NCI-H2196 treated with DMSO at 0.1 percent for 48 hours (cell line): ENCODE measurements around the gene JAG1.

Experiments used
- DNase-seq: peaks from one replicate; lab custom pipeline; 2025; ENCODE audit not compliant: unreplicated experiment; lab: John Stamatoyannopoulos, UW

JAG1 gene

DNA sequence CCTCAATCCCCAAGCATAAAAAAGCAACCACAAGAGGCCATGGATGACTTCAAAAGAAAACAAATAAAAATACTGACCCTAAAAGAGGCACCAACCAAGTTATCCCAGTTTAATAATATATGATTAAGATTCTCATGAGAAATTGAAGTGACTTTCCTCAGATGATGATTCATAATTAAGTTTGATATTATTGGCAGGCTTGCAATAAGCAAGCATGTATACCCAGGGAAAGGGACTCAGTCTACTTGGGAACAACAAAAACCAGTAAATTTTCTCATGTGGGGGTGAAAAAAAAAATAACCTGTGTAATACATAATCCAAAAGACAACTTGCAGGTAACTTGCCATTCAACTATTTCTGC, 19.6 kb downstream of the JAG1 start:
- DNase-seq = no peak

DNA sequence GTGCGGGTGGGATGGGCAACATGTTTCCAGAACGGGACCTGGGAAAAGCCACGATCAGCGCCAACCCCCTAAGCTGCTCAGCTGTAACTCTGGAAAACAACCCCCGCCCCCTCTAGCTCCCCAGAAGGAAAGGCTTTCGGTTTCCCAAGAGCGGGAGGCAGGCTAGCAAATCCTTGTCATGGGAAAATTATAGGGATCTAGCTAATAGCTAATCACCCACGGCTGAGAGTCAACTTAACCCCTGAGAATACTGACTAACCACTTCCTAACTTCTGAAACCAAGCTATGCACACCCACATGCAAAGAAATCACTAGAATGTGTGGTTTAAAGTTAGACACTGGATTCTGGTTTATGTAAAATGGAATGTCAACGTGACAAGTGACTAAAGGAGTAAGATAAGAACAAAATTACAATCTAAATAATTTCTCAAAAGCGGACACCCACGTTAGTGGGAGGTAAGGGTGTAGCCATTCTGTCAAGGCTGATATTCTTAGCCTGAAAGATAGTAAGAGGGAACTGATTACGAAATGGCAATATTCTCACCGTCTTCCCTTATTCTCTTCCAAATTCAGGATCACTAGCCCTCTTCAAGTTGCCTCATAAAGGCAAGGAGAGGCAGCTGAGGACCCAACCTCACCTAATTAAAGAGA, 20.1 kb downstream of the JAG1 start:
- no peak for DNase-seq

DNA sequence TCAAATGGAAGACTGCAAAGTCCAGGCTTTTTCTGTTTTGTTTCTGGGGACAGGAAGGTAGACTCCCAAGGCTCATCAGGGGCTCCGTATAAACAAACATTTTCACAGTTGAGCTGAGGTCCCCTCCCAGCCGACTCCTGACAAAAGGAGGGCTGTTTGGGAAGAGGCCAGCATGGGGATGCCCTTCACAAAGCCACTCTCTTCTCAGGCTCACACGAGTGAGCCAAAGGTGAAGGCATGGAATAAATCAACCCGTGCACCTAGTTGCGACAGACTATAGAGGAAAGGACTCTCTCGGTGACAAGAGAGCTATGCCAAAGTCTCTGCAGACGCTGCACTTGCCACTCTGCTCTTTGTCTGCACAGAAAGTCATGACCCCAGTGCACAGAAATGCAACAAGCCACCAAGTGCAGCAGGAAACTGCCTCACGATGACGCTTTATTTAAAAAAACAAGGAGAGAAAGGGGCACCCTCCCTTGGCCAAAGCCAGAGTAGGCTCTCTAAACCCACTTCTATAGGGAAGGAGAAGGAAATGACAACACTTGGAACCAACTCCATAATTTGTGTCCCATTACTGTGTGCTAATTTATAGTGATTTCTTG, 21.0 kb downstream of the JAG1 start:
- no peak for DNase-seq

DNA sequence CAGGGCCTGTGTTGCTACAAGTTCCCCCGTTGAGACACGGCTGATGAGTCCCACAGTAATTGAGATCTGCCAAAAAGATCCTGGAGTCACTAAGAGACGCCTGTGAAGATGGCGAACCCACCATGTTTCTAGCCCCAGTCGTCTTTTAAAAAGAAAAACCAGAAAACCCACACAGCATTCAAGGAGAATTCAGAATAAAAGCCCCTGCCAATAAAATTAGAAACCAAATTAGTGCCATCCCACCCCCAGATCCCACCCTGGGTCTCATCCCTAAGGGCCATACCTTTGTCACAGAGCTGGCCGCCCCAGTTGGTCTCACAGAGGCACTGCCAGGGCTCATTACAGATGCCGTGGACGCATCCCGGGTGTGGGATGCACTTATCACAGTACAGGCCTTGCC, 21.6 kb downstream of the JAG1 start:
- DNase-seq = no peak

DNA sequence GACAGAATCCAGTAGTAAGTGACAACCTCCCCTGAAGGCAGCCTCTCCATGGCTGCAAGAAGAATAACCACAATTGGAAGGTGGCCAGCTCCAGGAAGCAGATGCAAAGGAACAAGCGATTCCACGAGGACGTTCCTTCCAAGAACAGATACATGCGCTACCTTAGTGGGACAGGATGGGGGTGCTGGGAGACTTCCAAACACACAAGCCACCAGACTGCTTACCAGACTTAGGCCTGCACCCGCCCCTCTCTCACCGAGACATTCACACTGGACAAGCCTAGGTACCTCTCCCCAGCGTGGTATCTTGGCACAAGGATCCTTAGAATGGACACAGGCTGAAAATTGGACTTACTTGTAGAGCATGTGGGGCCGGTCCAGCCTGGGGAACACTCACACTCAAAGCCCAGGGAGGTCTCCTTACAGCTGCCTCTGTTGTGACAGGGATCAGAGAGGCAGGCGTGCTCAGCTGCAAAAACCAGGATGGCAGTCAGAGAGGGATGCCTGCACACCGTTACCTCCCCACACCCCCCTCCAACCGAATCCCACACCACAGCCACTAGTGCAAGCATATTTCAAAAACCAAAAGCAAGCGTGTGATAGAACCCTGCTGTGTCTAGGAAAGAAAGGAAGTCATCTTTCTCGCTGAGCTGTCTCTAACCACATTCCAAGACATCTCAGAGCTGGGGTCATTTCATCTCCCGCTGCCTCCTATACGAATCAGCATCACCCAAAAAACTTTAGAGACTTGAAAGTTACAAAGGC, 22.4 kb downstream of the JAG1 start:
- DNase-seq = no peak

DNA sequence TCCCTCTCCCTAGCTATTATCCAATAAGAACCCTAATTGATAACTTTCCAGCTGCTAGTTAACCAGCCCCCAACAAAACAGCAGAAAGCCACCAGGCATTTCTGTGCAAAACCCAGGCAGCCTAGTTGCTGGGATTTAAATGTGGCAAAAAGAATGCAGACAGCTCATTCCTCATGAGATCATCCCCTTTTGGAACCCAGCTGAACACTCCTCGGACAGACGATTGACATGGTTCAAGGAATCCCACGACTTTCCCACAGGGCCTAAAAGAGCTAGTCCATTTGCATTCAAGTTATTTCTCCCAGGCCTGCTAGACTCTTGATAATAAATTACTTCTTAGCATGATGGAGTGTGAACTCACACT, 24.0 kb downstream of the JAG1 start:
- no peak for DNase-seq

DNA sequence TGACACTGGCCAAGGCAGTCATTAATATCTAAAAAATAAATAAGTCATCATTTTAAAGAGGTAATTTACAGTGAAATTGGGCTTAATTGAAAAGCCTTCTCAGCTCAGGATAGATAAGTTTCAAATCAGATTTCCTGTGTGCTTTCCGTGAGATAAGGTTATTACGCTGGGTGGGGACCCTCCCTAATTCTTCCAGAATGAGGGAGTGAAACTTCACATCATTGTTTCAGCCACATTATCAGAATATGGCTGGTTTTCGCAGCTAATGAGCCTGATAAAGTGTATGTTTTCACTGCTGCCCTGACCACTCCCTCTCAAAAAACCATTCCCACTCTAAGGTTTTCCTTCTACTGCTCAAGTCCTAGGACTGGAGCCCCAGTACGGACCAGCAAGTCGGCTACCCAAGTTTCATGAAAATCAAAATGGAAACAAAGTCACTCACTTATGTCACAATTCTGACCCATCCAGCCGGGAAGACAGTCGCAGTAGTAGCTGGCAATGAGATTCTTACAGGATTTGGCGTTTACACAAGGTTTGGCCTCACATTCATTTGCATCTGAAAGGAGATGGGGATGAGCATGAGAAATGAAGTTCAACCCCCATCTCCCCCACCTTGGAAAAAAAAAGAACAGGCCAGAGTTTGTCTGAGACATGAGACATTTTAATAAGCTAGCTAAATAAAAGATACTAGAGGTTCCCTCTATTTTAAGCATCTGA, 24.6 kb downstream of the JAG1 start:
- DNase-seq = no peak

DNA sequence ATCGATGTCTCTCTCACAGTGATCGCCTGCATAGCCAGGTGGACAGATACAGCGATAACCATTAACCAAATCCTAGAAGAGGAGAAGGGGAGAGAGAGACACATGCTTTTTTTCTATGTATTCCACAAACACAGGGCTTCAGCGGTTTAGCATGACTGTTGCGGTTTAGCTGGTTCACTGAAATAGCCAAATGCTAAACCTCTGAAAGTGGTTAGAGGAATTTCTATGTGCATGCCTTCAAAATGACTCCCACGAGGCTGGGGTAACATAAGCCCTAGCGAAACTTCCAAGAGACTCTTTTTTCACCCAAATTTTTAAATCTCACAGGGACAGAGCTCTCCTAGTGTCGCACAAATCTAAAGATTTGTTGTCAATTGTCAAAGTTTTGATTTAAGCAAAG, 25.1 kb downstream of the JAG1 start:
- no peak for DNase-seq

DNA sequence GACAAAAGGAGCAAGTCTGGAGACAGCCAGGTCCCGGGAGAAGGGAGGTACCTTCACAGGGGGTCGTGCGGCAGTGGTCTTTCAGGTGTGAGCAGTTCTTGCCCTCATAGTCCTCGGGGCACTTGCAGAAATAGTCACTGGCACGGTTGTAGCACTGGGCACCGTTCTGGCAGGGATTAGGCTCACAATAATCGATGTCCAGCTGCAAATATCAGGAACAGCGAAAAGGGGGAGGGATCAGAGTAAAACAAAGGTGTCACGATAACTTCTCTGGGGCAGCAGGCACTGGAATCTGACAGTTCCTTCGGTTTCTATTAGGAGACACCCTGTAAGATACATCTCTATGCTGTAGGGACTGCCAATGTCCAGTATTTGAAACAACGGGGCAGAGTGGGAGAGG, 25.9 kb downstream of the JAG1 start:
- no peak for DNase-seq

DNA sequence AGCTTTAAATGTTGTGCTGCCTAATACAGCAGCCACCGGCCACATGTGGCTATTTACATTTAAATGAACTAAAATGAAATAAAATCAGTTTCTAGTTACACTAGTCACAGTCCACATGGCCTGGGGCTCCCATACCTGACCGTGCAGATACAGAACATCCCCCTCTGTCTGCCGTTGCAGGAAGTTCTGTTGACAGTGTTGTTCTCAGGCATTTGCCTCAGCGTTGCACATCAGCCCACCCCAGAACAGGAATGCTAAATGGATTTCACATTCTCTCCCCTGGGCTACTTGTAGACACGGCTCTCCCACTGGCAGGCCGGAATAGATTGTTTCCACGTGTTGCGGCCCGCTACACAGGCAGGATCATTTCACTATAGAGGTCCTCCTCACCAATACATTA, 26.3 kb downstream of the JAG1 start:
- no peak for DNase-seq

DNA sequence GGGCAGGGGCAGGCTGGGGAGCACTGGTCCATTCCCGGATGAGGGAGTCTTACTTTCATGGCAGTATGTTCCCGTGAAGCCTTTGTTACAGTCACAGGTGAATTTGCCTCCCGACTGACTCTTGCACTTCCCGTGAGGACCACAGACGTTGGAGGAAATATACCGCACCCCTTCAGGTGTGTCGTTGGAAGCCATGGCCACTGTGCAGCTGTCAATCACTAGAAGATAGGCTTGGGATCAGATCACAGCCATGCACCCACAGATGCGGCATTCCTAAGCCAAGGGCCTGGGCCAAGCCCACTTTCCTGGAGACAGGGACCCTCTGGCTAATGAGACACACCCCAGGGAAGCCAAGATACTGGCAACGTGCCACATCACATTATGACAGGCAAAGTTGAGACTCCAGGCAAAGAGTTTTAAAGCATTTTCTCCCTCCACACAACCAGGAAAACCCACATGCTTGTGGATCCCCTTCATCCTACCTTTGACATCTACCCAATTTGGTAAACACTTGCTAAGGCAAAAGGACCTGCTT, 26.8 kb downstream of the JAG1 start:
- no peak for DNase-seq

DNA sequence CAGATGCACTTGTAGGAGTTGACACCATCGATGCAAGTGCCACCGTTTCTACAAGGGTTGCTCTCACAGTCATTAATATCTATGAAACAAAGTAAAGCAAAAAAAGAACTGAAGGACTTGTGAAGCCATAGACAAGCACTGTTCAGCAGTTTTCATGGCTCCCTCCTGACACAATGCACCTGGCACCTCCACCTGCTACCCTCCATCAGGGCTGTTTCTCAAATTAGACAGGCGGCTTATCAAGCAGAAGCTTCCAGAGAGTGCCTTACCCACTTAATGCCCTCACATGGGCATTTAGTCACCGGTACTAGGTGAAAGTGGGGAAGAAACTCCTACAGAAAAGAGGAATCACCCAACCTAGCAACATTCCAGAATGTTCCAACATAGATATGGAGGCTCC, 27.8 kb downstream of the JAG1 start:
- no peak for DNase-seq

DNA sequence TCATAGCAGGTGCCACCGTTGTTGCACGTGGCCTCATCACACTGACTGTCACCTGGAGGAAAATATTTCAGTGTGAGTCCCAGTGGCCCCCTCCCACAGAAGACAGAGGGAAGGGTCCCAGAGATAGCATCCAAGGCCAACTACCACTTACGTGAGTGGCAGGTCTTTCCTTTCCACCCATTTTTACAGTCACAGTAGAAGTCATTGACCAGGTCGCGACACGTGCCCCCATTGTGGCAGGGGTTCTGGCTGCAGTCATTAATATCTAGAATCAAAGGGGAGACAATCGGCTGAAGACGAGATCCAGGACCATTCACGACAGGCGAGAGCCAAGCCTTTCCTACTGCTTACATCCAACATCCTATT, 28.6 kb downstream of the JAG1 start:
- no peak for DNase-seq

DNA sequence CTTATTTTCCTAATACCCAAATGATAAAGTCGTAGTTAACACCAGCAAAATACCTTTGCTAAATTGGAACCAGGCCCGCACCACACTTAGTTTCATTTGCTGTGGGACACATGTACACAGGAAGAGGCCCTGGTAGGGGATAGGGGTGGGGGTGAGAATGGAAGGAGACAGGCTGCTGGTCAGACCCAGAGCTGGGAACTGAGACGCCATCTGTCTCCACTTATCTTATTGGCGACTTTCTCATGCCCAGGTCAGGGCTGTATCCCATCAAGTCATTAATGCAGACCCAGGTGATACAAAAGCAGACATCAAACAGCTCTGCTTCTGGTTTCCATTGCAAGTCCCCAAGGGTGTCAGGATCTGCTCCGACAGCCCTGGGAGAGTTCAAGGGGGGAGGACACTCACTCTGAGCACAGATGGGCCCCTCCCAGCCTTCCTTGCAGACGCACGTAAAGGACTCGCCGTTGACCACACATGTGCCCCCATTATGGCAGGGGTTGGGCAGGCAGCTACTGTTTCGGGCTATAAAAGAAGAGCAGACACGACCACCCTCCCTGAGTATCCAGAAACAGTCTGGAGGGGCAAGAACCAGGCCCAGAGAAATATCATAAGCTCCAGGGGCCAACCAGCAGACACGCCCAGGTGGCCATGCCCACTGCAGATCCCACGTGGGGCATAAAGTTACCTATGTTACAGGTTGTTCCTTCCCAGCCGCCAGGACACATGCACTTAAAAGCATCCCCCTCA, 29.2 kb downstream of the JAG1 start:
- no peak for DNase-seq

DNA sequence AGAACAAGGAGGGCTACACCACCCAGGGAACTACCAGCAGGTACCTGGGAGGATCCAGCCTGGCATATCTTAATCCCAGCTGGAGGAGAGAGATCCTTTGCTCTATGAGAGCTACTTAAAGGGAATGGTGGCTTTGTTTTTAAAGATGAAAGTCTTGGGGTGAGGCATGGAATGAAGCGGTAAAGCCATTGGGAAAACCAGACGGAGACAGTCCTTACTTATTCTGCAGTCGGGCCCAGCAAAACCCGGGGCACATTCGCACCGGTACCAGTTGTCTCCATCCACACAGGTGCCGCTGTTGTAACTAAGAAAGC, 30.3 kb downstream of the JAG1 start:
- no peak for DNase-seq

DNA sequence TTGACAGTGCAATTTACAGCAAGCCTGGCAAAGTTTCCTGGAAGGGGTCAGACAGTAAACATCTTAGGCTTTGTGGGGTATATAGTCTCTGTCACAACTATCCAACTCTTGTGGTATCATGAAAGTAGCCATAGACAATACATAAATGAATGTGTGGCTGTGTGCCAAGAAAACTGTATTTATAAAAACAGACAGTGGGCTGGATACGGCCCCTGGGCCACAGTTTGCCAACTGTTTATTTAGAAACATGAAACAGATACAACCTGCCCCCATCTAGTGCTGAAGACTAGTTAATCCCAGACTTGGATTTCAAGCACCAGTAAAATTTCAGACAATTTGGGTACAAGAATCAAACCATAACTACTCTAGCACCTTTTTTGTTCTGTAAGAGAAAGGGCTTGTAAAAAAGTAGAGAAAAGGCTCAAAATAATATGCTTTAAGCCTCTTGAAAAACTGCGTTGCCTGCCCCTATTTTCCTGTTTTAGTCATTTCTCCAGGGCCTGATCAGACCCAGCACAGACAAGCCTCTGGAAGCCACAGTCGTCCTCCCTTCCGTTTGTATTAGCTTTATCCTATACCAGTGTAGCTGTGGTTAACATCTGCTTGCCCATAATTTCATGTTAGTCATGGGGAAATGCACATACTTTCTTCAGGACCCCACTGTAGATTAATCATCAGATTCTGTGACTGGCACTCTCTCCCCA, 30.8 kb downstream of the JAG1 start:
- DNase-seq = no peak

DNA sequence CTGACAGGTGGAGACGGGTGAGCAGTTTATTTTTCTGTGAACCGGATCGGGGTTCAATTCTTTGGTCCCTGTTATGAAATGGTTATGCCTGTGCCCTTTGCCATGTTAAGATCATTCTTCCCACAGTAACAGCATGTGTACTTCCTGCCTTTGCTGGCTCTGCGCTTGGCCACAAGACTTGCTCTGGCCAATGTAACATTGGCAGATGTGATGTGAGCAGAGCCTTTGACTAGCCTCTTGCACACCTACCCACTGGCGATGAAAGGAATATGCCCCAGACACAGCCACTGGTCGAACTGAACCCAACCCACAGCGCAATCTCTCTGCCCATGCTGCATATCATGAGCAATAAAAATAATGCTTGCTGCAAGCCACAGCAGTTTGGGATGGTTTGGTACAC, 31.9 kb downstream of the JAG1 start:
- no peak for DNase-seq

DNA sequence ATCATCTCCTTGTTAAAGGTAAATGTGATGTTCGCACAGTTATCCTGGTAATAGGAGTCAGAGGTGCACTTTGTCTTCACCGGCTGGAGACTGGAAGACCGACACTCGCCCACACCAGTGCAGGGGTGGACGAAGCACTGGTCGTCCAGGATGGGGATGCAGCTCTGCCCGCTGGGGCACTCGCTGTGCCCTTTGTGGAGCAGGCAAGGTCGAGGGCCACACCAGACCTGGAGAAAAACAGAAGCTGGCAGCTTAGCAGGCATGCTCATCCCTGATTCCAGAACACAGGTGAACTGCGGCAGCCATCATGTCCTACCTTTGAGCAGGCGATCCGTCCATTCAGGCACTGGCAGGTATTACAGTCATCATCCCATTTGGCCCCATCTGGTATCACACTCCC, 32.3 kb downstream of the JAG1 start:
- no peak for DNase-seq

DNA sequence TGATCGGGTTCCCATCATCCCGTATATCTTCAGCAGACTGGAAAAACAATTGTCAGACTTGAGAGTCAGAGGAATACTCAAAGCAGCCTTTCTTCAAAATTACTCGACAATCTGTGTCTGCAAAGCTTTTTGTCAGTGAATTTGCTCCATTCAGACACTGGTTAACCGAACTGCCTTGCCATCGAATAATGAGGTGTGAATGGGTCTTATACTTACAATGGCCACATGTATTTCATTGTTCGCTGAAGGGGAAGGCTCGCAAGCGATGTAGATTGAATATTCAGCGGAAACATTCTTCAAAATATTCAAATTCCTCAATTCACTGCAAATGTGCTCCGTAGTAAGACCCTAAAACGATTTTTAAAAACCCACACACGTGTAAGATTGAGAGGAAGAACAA, 32.9 kb downstream of the JAG1 start:
- no peak for DNase-seq

DNA sequence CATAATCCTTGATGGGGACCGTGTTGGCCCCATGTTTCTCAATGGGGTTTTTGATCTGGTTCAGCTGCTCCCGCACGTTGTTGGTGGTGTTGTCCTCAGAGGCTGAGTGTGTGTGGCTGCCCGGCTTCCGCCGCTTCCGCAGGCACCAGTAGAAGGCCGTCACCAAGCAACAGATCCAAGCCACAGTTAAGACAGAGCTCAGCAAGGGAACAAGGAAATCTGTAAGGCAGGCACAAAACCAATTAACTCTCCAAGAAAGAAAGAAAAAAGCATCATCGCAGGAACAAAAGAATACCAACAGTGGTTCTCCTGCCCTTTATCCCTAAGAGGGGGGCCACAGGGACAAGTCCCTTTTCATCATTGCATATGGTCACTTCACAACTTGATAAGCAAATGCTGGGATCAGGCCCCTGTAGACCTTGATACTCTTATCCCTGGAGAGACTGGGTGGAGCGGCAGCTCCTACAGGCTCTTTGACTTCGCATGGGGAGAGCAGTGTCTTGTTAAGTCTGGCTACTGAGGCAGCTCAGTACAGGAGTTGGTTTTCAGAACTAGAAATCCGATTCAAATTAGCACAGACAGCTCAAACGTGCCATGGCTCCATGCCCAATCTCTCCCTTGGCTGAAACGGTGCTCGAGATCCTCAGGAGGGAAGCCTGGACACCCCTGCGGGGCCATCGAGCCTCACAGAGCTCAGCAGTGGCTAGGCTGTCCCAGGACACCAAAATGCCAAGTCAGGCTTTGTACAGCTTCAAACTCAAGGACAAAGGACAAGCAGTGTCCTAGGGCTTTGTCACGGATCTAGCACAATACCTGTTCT, 33.9 kb downstream of the JAG1 start:
- DNase-seq = no peak
